Measurements from ENCODE around the gene GSK3A. TPM values are rescaled to one million over a fixed set of nuclear protein-coding genes. Genes with fewer than 3 reads are reported as not detected.

GSK3A gene
- total and polyA plus RNA-seq, 7 donors = 48.7 to 117 (median 64.8) TPM

GRCh38 chr19:42230571-42230970, 11.8 kb downstream of the GSK3A start:
- Histone ChIP-seq H3K27ac (no peak overlapping the region), H3K27me3 (ENCODE audit: insufficient read depth in 3 of 3, low read length in 2 of 3) (no peaks in the 10 kb centered on the region), H3K4me1 (no peaks in the 10 kb centered on the region), H3K4me3 (no peak overlapping the region), H3K36me3 (ENCODE audit: insufficient read depth in 1 of 2, low read depth in 1 of 2) (peaks cover 15 to 98% of the 10 kb centered on the region in 2 donors), H3K9me3 (no peaks in the 10 kb centered on the region)
- DNase-seq = no peak
- 80 to 89% (median 83%) methylated on average over 4 of the region's 4 CpGs for WGBS, 3 donors
- ATAC-seq = no peak
- intact Hi-C loops (cut with DNase I) = no loop called here
- no peak for TF ChIP-seq CTCF (IDR thresholded peaks at IDR 0.05)

GRCh38 chr19:42229855-42230351, 12.5 kb downstream of the GSK3A start:
- H3K27ac ChIP-seq = no peak overlapping the region
- no peaks in the 10 kb centered on the region for H3K27me3 ChIP-seq (ENCODE audit: insufficient read depth in 3 of 3, low read length in 2 of 3)
- DNase-seq (no peak), ATAC-seq (no peak)
- intact Hi-C loops (cut with DNase I) = no loop called here
- no peaks in the 10 kb centered on the region for H3K9me3 ChIP-seq
- no peak for TF ChIP-seq CTCF (IDR thresholded peaks at IDR 0.05)
- H3K4me1 ChIP-seq = no peaks in the 10 kb centered on the region
- WGBS, 3 donors = 44 to 53% (median 47%) methylated on average over 8 of the region's 8 CpGs
- H3K4me3 ChIP-seq = no peak overlapping the region
- H3K36me3 ChIP-seq (ENCODE audit: insufficient read depth in 1 of 2, low read depth in 1 of 2) = peaks cover 12 to 98% of the 10 kb centered on the region in 2 donors

- DNase-seq = no peak
Measured at GRCh38 chr19:42229301-42229854, 13.0 kb downstream of the GSK3A start.

DNA sequence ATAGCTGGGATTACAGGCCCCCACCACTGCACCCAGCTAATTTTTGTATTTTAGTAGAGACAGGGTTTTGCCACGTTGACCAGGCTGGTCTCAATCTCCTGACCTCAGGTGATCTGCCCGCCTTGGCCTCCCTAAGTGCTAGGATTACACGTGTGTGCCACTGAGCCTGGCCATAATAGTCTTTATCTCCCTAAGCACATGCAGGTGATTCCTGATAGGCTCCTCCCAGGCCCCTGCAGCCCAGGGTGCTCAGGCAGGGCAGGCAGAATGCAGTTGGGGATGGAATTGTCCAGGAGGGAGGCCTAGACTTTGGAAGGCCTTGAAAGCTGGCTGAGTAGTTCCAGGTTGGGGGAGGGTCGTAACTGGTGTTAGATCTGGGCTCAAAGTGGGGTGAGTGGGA, 13.8 kb downstream of the GSK3A start:
- intact Hi-C loops (cut with DNase I) = no loop called here
- H3K27ac ChIP-seq = no peak overlapping the region
- TF ChIP-seq CTCF (IDR thresholded peaks at IDR 0.05) = no peak
- 65 to 83% (median 76%) methylated on average over 4 of the region's 4 CpGs for WGBS, 3 donors
- H3K4me1 ChIP-seq = no peaks in the 10 kb centered on the region
- ATAC-seq (no peak), DNase-seq (no peak)
- no peaks in the 10 kb centered on the region for H3K27me3 ChIP-seq (ENCODE audit: insufficient read depth in 3 of 3, low read length in 2 of 3)
- H3K36me3 ChIP-seq (ENCODE audit: insufficient read depth in 1 of 2, low read depth in 1 of 2) = peaks cover 6 to 94% of the 10 kb centered on the region in 2 donors
- H3K9me3 ChIP-seq = no peaks in the 10 kb centered on the region
- H3K4me3 ChIP-seq = no peak overlapping the region

More at GRCh38 chr19:42229301-42229854, 13.0 kb downstream of the GSK3A start:
- intact Hi-C loops (cut with DNase I) = no loop called here
- no peak for TF ChIP-seq CTCF (IDR thresholded peaks at IDR 0.05)
- no peak overlapping the region for H3K4me3 ChIP-seq
- WGBS, 3 donors = 60 to 77% (median 62%) methylated on average over 4 of the region's 4 CpGs
- no peaks in the 10 kb centered on the region for H3K9me3 ChIP-seq
- no peaks in the 10 kb centered on the region for H3K27me3 ChIP-seq (ENCODE audit: insufficient read depth in 3 of 3, low read length in 2 of 3)
- H3K27ac ChIP-seq = no peak overlapping the region
- no peaks in the 10 kb centered on the region for H3K4me1 ChIP-seq
- no peak for ATAC-seq
- peaks cover 9 to 98% of the 10 kb centered on the region in 2 donors for H3K36me3 ChIP-seq (ENCODE audit: insufficient read depth in 1 of 2, low read depth in 1 of 2)

GRCh38 chr19:42226886-42227285, 15.5 kb downstream of the GSK3A start:
- Histone ChIP-seq H3K27ac (no peak overlapping the region), H3K9me3 (no peaks in the 10 kb centered on the region), H3K27me3 (ENCODE audit: insufficient read depth in 3 of 3, low read length in 2 of 3) (no peaks in the 10 kb centered on the region), H3K36me3 (ENCODE audit: insufficient read depth in 1 of 2, low read depth in 1 of 2) (peaks cover 6 to 81% of the 10 kb centered on the region in 2 donors), H3K4me1 (peaks cover 2% of the 10 kb centered on the region), H3K4me3 (no peak overlapping the region)
- no peak for TF ChIP-seq CTCF (IDR thresholded peaks at IDR 0.05)
- ATAC-seq (no peak), DNase-seq (no peak)
- 90 to 96% (median 91%) methylated on average over 1 of the region's 1 CpG for WGBS, 3 donors
- intact Hi-C loops (cut with DNase I) = no loop called here
